ENCODE data around the gene XPR1. TPM values are rescaled to one million over a fixed set of nuclear protein-coding genes. Genes with fewer than 3 reads are reported as not detected.

The XPR1 gene
- total and polyA plus RNA-seq, 2 donors (not counting 3 experiments of a cell fraction or from before 2014, with no cell fraction given), result 23.9 to 26.7 TPM

- H3K79me2 ChIP-seq (ENCODE audit: control insufficient read depth, insufficient read depth, low read length), result no peaks in the 10 kb centered on the region
- H3K9me3 ChIP-seq (replicated peaks; ENCODE audit: control insufficient read depth, insufficient read depth, low read length), result no peaks in the 10 kb centered on the region
- no peaks in the 10 kb centered on the region for H3K4me1 ChIP-seq (ENCODE audit: control insufficient read depth, extremely low read depth, insufficient read depth, low read length)
- H3K9ac ChIP-seq (replicated peaks; ENCODE audit: extremely low read depth, insufficient read depth, low read length), result no peak overlapping the region
- H3K27me3 ChIP-seq (ENCODE audit: control insufficient read depth in 2 of 2, insufficient read depth in 2 of 2, low read length in 2 of 2), result no peaks in the 10 kb centered on the region
- no peaks in the 10 kb centered on the region for H3K9me1 ChIP-seq (replicated peaks; ENCODE audit: control insufficient read depth, extremely low read depth, insufficient read depth, low read length)
- DNase-seq (ENCODE audit: low read depth, low spot score), result no peak
- H3K4me3 ChIP-seq (replicated peaks in 1 of 3; ENCODE audit: insufficient read depth in 1 of 3, low read depth in 1 of 3, low read length in 3 of 3), result no peak overlapping the region
- intact Hi-C loops (cut with micrococcal nuclease), result no loop called here
- dilution Hi-C loops (cut with MboI; ENCODE audit: extremely low pct_ligation_motif_present, low sequenced_read_pairs), result no loop called here
- FAIRE-seq, result no peak
- H3K27ac ChIP-seq (ENCODE audit: insufficient read depth, low read depth, low read length), result no peak overlapping the region
- POLR2A ChIA-PET, result no interaction called here
- CTCF ChIA-PET, result no interaction called here
- no peak overlapping the region for H3K4me2 ChIP-seq (ENCODE audit: insufficient read depth, low read length)
- no peaks in the 10 kb centered on the region for H3K36me3 ChIP-seq (ENCODE audit: control insufficient read depth in 2 of 2, extremely low read depth in 1 of 2, insufficient read depth in 2 of 2, low read length in 2 of 2)
- no peaks in the 10 kb centered on the region for H4K20me1 ChIP-seq (replicated peaks; ENCODE audit: control insufficient read depth, extremely low read depth, insufficient read depth, low read length)
- no peak overlapping the region for H2AFZ ChIP-seq (ENCODE audit: low read depth, low read length)
- BruUV-seq (replicated peaks), result no TSS peak
- no peak for TF ChIP-seq FOS (IDR thresholded peaks at IDR 0.05; ENCODE audit: borderline replicate concordance, insufficient read depth, low read length)
- no peak for TF ChIP-seq POLR2AphosphoS5 (IDR thresholded peaks at IDR 0.05; ENCODE audit: insufficient read depth, low read depth, low read length)
- no peak for TF ChIP-seq JUN (IDR thresholded peaks at IDR 0.05; ENCODE audit: borderline replicate concordance, insufficient read depth, insufficient read length, low read depth)
- no peak for TF ChIP-seq CTCF (IDR thresholded peaks at IDR 0.05; ENCODE audit: extremely low read depth in 1 of 2, insufficient read depth in 1 of 2, low read depth in 1 of 2, low read length in 2 of 2)
- TF ChIP-seq POLR2A (IDR thresholded peaks at IDR 0.05; ENCODE audit: low read depth, low read length), result no peak
- TF ChIP-seq MAX (IDR thresholded peaks at IDR 0.05; ENCODE audit: insufficient read depth, insufficient read length), result no peak
- no peak for TF ChIP-seq MYC (IDR thresholded peaks at IDR 0.05; ENCODE audit: low read depth, low read length)
- no peak for TF ChIP-seq EZH2 (IDR thresholded peaks at IDR 0.05; ENCODE audit: borderline replicate concordance, low read depth, low read length, severe bottlenecking)
- TF ChIP-seq GATA2 (IDR thresholded peaks at IDR 0.05; ENCODE audit: insufficient read depth, insufficient read length, low read depth, low read length), result no peak
Measured at GRCh38 chr1:180751921-180752320, 120.1 kb downstream of the XPR1 start.

Measured in endothelial cell of umbilical vein (primary cell).